ENCODE results near the gene RHOG. TPM values are rescaled to one million over a fixed set of nuclear protein-coding genes. Genes with fewer than 3 reads are reported as not detected.

The RHOG gene
- total and polyA plus RNA-seq, 3 donors from 2014 or later: 36.1 to 58.3 (median 37.1) TPM

DNA sequence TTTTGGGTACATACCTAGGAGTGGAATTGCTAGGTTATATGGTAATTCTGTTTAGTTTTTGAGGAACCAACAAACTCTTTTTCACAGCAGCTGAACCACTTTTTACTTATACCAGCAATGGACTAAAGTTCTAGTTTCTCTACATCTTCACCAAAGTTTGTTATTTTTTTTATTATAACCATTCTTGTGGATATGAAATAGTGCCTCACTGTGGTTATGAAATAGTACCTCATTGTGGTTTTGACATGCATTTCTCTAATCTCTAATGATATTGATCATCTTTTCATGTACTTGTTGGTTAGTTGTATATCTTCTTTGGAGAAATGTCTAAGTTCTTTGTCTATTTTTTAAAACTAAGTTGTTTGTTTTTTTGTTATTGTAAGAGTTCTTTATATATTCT lies 41.9 kb upstream of the RHOG start:
- Histone ChIP-seq H3K27me3 (no peaks in the 10 kb centered on the region), H3K27ac (no peak overlapping the region), H3K9me3 (no peaks in the 10 kb centered on the region), H3K36me3 (ENCODE audit: low read depth, missing control alignments) (no peaks in the 10 kb centered on the region), H3K4me1 (peaks cover 2% of the 10 kb centered on the region), H3K4me3 (no peak overlapping the region)
- no peak for TF ChIP-seq POLR2A (IDR thresholded peaks at IDR 0.05)
- TF ChIP-seq, protein P1, sequence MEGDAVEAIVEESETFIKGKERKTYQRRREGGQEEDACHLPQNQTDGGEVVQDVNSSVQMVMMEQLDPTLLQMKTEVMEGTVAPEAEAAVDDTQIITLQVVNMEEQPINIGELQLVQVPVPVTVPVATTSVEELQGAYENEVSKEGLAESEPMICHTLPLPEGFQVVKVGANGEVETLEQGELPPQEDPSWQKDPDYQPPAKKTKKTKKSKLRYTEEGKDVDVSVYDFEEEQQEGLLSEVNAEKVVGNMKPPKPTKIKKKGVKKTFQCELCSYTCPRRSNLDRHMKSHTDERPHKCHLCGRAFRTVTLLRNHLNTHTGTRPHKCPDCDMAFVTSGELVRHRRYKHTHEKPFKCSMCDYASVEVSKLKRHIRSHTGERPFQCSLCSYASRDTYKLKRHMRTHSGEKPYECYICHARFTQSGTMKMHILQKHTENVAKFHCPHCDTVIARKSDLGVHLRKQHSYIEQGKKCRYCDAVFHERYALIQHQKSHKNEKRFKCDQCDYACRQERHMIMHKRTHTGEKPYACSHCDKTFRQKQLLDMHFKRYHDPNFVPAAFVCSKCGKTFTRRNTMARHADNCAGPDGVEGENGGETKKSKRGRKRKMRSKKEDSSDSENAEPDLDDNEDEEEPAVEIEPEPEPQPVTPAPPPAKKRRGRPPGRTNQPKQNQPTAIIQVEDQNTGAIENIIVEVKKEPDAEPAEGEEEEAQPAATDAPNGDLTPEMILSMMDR (IDR thresholded peaks at IDR 0.05): no peak
- intact Hi-C loops (cut with DNase I; ENCODE audit: low total_unique reads): no loop called here
- no peak for DNase-seq

DNA sequence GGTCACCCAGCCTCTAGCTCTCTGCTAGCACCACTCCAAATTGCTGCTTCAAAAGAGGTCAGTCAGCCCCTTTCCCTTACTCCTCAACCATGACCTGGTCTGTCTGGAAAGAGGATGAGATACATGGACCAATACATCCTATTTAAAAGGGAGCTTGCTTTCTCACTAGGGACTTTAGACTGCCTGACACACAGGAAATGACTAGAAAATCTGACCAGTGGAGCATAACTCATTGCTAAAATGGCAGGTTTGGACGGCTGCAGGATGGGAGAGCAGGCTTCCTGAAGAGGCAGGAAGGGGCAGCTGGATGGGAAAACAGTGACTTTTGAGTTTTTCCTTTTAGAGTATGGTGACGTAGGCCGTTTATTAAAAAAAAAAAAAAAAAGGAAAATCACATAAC lies 40.0 kb upstream of the RHOG start:
- intact Hi-C loops (cut with DNase I; ENCODE audit: low total_unique reads): no loop called here

DNA sequence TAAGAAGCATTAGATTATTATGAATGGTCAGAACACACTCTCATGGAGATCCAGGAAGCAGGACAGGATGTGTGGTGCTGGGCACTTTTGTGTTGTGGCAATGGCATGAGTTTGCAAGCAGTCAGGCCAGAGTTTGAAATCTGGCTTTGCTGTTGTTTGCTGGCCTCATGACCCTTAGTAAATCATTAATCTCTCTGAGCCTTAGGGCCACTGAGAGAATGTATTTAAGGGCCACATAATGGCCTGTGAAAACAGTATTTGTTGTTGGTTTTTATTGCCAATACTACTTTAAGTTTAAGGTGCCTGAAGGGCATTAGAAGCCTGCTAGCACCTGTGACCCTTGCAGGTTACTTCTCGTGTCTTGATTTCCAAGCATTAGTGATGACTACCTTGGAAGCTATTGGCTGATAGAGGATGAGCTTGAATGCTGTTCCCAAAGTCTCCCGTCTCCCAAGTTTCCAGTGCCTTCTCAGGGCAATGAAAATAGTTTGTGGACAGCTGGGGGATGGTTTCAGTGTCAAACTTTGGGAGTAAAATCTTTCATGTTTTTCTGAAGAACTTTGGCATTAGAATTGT lies 39.3 kb upstream of the RHOG start:
- no peak overlapping the region for H3K4me3 ChIP-seq
- no peaks in the 10 kb centered on the region for H3K27me3 ChIP-seq
- WGBS, 2 donors: 56 to 57% methylated on average over 2 of the region's 2 CpGs
- no peaks in the 10 kb centered on the region for H3K36me3 ChIP-seq (ENCODE audit: low read depth, missing control alignments)
- DNase-seq: no peak
- H3K27ac ChIP-seq: peak overlapping the region in 1 of 2 donors; percentile 57
- peaks cover 6% of the 10 kb centered on the region for H3K4me1 ChIP-seq
- TF ChIP-seq POLR2A (IDR thresholded peaks at IDR 0.05): no peak
- TF ChIP-seq, protein P1 (IDR thresholded peaks at IDR 0.05): no peak
- intact Hi-C loops (cut with DNase I; ENCODE audit: low total_unique reads): no loop called here
- no peaks in the 10 kb centered on the region for H3K9me3 ChIP-seq

More for the DNA sequence above, 40.0 kb upstream of the RHOG start:
- peaks cover 6% of the 10 kb centered on the region for H3K4me1 ChIP-seq
- DNase-seq: no peak
- peak overlapping the region in 1 of 2 donors; percentile 57 for H3K27ac ChIP-seq
- TF ChIP-seq, protein P1 (IDR thresholded peaks at IDR 0.05): no peak
- TF ChIP-seq POLR2A (IDR thresholded peaks at IDR 0.05): no peak
- no peak overlapping the region for H3K4me3 ChIP-seq
- no peaks in the 10 kb centered on the region for H3K27me3 ChIP-seq
- WGBS, 2 donors: 57 to 74% methylated on average over 3 of the region's 3 CpGs
- no peaks in the 10 kb centered on the region for H3K9me3 ChIP-seq
- no peaks in the 10 kb centered on the region for H3K36me3 ChIP-seq (ENCODE audit: low read depth, missing control alignments)

DNA sequence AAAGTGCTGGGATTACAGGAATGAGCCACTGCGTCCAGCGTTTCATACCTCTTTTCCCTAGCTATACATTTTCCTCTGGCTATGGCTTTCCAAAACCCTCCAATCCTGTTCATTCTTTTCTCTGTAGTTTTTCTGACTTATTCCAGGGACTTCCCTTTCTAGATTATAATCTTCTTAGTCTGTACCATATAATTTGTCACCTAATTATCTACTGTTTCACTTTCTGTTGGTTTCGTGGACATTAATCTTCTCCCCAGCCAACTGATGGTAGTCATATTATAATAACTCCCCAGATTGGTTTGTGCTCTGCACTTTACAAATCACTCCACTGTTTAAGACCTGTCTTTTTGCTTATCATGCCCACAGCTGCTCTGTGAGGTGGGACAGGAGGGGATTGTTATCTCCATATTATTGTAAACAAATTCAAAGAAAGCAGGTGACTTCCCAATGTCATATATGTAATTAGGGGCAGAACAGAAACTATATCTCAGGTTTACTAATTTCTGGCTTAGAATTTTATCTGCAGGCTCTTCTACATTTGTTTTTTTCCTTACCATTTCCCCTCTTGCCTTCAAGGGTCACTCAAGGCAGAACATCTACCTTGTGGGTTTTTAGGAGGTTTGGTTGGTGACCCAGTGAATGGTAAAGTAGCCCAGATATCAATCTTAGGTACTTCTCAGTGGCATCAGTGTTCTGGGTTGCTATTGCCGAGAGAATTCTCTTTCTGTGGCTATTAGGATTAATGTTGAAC lies 38.6 kb upstream of the RHOG start:
- 78 to 96% methylated on average over 3 of the region's 4 CpGs for WGBS, 2 donors
- DNase-seq: no peak
- TF ChIP-seq, protein P1 (IDR thresholded peaks at IDR 0.05): no peak
- TF ChIP-seq POLR2A (IDR thresholded peaks at IDR 0.05): no peak
- intact Hi-C loops (cut with DNase I; ENCODE audit: low total_unique reads): no loop called here
- Histone ChIP-seq H3K27me3 (no peaks in the 10 kb centered on the region), H3K36me3 (ENCODE audit: low read depth, missing control alignments) (no peaks in the 10 kb centered on the region), H3K4me1 (peaks cover 6% of the 10 kb centered on the region), H3K9me3 (no peaks in the 10 kb centered on the region), H3K4me3 (no peak overlapping the region), H3K27ac (peak overlapping the region in 1 of 2 donors; percentile 57)

DNA sequence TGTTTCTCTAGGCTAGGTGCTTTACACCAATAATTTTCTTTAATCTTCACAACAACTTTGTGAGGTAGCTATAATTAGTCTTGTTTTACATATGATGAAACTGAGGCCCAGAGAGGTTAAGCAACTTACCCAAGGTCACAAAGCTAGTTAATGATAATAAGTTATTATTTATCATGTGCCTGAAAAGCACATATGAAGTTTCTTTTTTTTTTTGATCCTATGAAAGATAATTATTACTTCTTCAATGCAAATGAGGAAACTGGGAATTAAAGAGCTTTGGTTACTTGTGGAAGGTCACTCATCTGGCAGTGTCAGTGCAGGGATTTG lies 37.5 kb upstream of the RHOG start:
- Histone ChIP-seq H3K4me3 (no peak overlapping the region), H3K27me3 (no peaks in the 10 kb centered on the region), H3K4me1 (peaks cover 6% of the 10 kb centered on the region), H3K9me3 (no peaks in the 10 kb centered on the region), H3K36me3 (ENCODE audit: low read depth, missing control alignments) (no peaks in the 10 kb centered on the region), H3K27ac (no peak overlapping the region)
- TF ChIP-seq POLR2A (IDR thresholded peaks at IDR 0.05): no peak
- intact Hi-C loops (cut with DNase I; ENCODE audit: low total_unique reads): no loop called here
- no peak for DNase-seq

All from testis (tissue), 3 donors.